B cell (primary cell): ENCODE measurements around the gene LAMTOR3. TPM values are rescaled to one million over a fixed set of nuclear protein-coding genes. Genes with fewer than 3 reads are reported as not detected.

ENCODE experiments used
- ATAC-seq: fragments of 200-7000 bp; cut with Tn5 transposase; one replicate; pipeline ENCODE4 v1.10.0; 2021; ENCODE audit warnings: low read depth, mild to moderate bottlenecking, moderate number of reproducible peaks, moderate library complexity
- CTCF ChIA-PET: fragments of 350-600 bp; sonication (Branson Sonifier 250); formaldehyde crosslinking; loops from one replicate; lab custom pipeline; 2021; ENCODE audit warnings: antibody characterized with exemption, inconsistent platforms; lab: Charles Lee
- POLR2A ChIA-PET: fragments of 350-600 bp; sonication (Branson Sonifier 250); formaldehyde crosslinking; loops from one replicate; lab custom pipeline; 2021; ENCODE audit warnings: antibody characterized with exemption; lab: Charles Lee
- DNase-seq: peaks from one replicate; pipeline ENCODE4 v3.0.0; 2013
- H2AFZ ChIP-seq: 2 replicates; pipeline ENCODE4 v1.6.1; 2012; ENCODE audit warnings: mild to moderate bottlenecking, low read depth, low read length; ENCODE audit not compliant: insufficient read depth, poor library complexity, severe bottlenecking
- H3K27ac ChIP-seq, 2 donors: 1 replicate in 1 of 2; 2 replicates in 1 of 2; pipeline ENCODE4 v1.5.1; 2012 to 2013; ENCODE audit warnings: low read length in 2 of 2, mild to moderate bottlenecking in 2 of 2, moderate library complexity in 1 of 2
- H3K27me3 ChIP-seq, 4 experiments: fragments of 200-600 bp in 1 of 4; sonication (generic) in 1 of 4; replicated peaks in 1 of 4; 1 replicate in 2 of 4; 2 replicates in 2 of 4; pipeline versions ENCODE4 v1.6.1 to v1.7.0; 2013 to 2016; ENCODE audit warnings: low read length in 3 of 4, mild to moderate bottlenecking in 2 of 4, mixed read lengths in 1 of 4, moderate library complexity in 1 of 4; ENCODE audit not compliant: insufficient read depth in 4 of 4, control insufficient read depth in 3 of 4; ENCODE audit errors: control extremely low read depth in 1 of 4
- H3K36me3 ChIP-seq, 2 experiments: replicated peaks in 1 of 2; 1 replicate in 1 of 2; 2 replicates in 1 of 2; pipeline versions ENCODE4 v1.6.1 to v1.7.1; 2013; ENCODE audit warnings: low read length in 1 of 2; ENCODE audit not compliant: insufficient read depth in 2 of 2, control insufficient read depth in 1 of 2; ENCODE audit errors: control extremely low read depth in 1 of 2, extremely low read depth in 1 of 2
- H3K4me1 ChIP-seq, 2 donors: fragments of 200-600 bp in 1 of 2; sonication (generic) in 1 of 2; 1 replicate in 1 of 2; 2 replicates in 1 of 2; pipeline versions ENCODE4 v1.5.1 to v1.6.1; 2013 to 2017; ENCODE audit warnings: low read length in 2 of 2; ENCODE audit not compliant: control insufficient read depth in 2 of 2, insufficient read depth in 2 of 2
- H3K4me2 ChIP-seq: replicated peaks from 2 replicates; pipeline ENCODE3; 2012; ENCODE audit warnings: mild to moderate bottlenecking, low read depth, low read length; ENCODE audit not compliant: poor library complexity, severe bottlenecking
- H3K4me3 ChIP-seq, 5 experiments: fragments of 200-600 bp in 1 of 5; sonication (generic) in 1 of 5; 1 replicate in 3 of 5; 2 replicates in 2 of 5; pipeline versions ENCODE4 v1.5.1 to v1.7.0; 2011 to 2016; ENCODE audit warnings: low read length in 4 of 5, mild to moderate bottlenecking in 4 of 5, low read depth in 2 of 5, control low read depth in 1 of 5, moderate library complexity in 1 of 5; ENCODE audit not compliant: insufficient read depth in 1 of 5; ENCODE audit errors: control extremely low read depth in 1 of 5, extremely low read depth in 1 of 5
- H3K79me2 ChIP-seq: fragments of 200-600 bp; sonication (generic); one replicate; pipeline ENCODE4 v1.6.0; 2016; ENCODE audit warnings: low read length; ENCODE audit not compliant: control insufficient read depth, insufficient read depth
- H3K9ac ChIP-seq: fragments of 200-600 bp; sonication (generic); 2 replicates; pipeline ENCODE4 v1.6.1; 2017; ENCODE audit warnings: mild to moderate bottlenecking, low read length, moderate library complexity
- H3K9me3 ChIP-seq, 3 donors: one replicate each; pipeline versions ENCODE4 v1.6.1 to v1.7.1; 2013; ENCODE audit warnings: low read length in 2 of 3; ENCODE audit not compliant: control insufficient read depth in 2 of 3, insufficient read depth in 1 of 3; ENCODE audit errors: control extremely low read depth in 1 of 3
- H4K20me1 ChIP-seq: 2 replicates; pipeline ENCODE4 v1.6.0; 2012; ENCODE audit warnings: mild to moderate bottlenecking, low read length; ENCODE audit not compliant: insufficient read depth, control insufficient read depth, poor library complexity, severe bottlenecking
- H3K27ac Mint-ChIP-seq: one replicate; pipeline ENCODE4 v1.8.0; 2021; ENCODE audit warnings: mixed read lengths
- H3K27me3 Mint-ChIP-seq: one replicate; pipeline ENCODE4 v1.8.0; 2021; ENCODE audit warnings: mixed read lengths
- H3K4me1 Mint-ChIP-seq: one replicate; pipeline ENCODE4 v1.8.0; 2021; ENCODE audit warnings: mixed read lengths
- H3K4me3 Mint-ChIP-seq: one replicate; pipeline ENCODE4 v1.8.0; 2021; ENCODE audit warnings: mixed read lengths
- H3K9me3 Mint-ChIP-seq: one replicate; pipeline ENCODE4 v1.8.0; 2022; ENCODE audit warnings: mixed read lengths; ENCODE audit not compliant: insufficient read depth
- CTCF ChIP-seq: fragments of 200-600 bp; IDR thresholded peaks from one replicate; pipeline ENCODE4 v1.8.0; 2022; ENCODE audit warnings: antibody characterized with exemption, mild to moderate bottlenecking
- EZH2 ChIP-seq: IDR thresholded peaks from 2 replicates; pipeline ENCODE4 v1.6.1; 2012; ENCODE audit warnings: borderline replicate concordance, low read depth, mild to moderate bottlenecking, moderate library complexity, low read length; ENCODE audit not compliant: insufficient read depth, poor library complexity, severe bottlenecking
- WGBS: methylation state at CpG from one replicate; pipeline ENCODE4 v1.1.5; 2013; ENCODE audit warnings: missing lambda C conversion rate; ENCODE audit not compliant: insufficient coverage; 5-methylcytosine and 5-hydroxymethylcytosine counted together
- intact Hi-C: fragments of 100-400 bp; cut with micrococcal nuclease; formaldehyde crosslinking; loops from one replicate; pipeline ENCODE4 v1.10.0; 2022
- polyA plus RNA-seq: library from polyadenylated mRNA; depleted of rRNA; stranded (reverse); fragments of >200 nt; gene quantifications from 2 replicates; pipeline ENCODE4 v1.2.3, GENCODE V29; 2012
- total RNA-seq, 2 donors: library from RNA; stranded (reverse); fragments of 120-200 nt in 1 of 2; gene quantifications; 1 replicate in 1 of 2; 2 replicates in 1 of 2; pipeline versions ENCODE4 v1.2.3 to v1.2.4, GENCODE V29; 2013 to 2022

LAMTOR3 gene
- total and polyA plus RNA-seq, 2 donors (not counting 1 experiment from before 2014, with no cell fraction given): 8.0 to 18.0 TPM

GRCh38 chr4:99918656-99919055, 24.4 kb upstream of the LAMTOR3 start:
- H3K27ac Mint-ChIP-seq: no peak overlapping the region
- H3K9me3 Mint-ChIP-seq: peaks cover 7% of the 10 kb centered on the region
- TF ChIP-seq EZH2 (no peak), CTCF (no peak)
- Histone ChIP-seq H3K4me1 (no peaks in the 10 kb centered on the region), H3K79me2 (peaks cover 7% of the 10 kb centered on the region), H3K27me3 (no peaks in the 10 kb centered on the region), H3K27ac (no peak overlapping the region), H3K4me3 (no peak overlapping the region), H3K4me2 (no peak overlapping the region), H2AFZ (no peak overlapping the region), H3K9me3 (peaks cover 0 to 11% (median 9%) of the 10 kb centered on the region in 3 donors), H4K20me1 (no peaks in the 10 kb centered on the region), H3K36me3 (peaks cover 9 to 41% of the 10 kb centered on the region in 2 experiments), H3K9ac (no peak overlapping the region)
- intact Hi-C loops: no loop called here
- POLR2A ChIA-PET: no interaction called here
- no peaks in the 10 kb centered on the region for H3K4me1 Mint-ChIP-seq
- CTCF ChIA-PET: interaction anchor here (1.1 kb wide), 1 partner anchor 30 kb away, joined by 3 read pairs; no protein-coding TSS in a partner anchor
- no peaks in the 10 kb centered on the region for H3K27me3 Mint-ChIP-seq
- H3K4me3 Mint-ChIP-seq: no peak overlapping the region
- ATAC-seq (no peak), DNase-seq (no peak)
- no CpG with 5 or more reads among the region's 2 CpGs for WGBS

- H3K4me1 Mint-ChIP-seq: no peaks in the 10 kb centered on the region
- no peaks in the 10 kb centered on the region for H4K20me1 ChIP-seq
- no peak overlapping the region for H2AFZ ChIP-seq
- POLR2A ChIA-PET: interaction anchor here (0.6 kb wide), 1 partner anchor 1857 kb away, joined by 5 read pairs; no protein-coding TSS in a partner anchor
- WGBS: no CpG with 5 or more reads among the region's 3 CpGs
- H3K79me2 ChIP-seq: peaks cover 7% of the 10 kb centered on the region
- no peaks in the 10 kb centered on the region for H3K27me3 ChIP-seq
- H3K9me3 ChIP-seq: peaks cover 0 to 11% (median 9%) of the 10 kb centered on the region in 3 donors
- TF ChIP-seq EZH2: no peak
- no peak for TF ChIP-seq CTCF
- DNase-seq: no peak
- H3K9ac ChIP-seq: no peak overlapping the region
- no peak overlapping the region for H3K27ac ChIP-seq
- no peak for ATAC-seq
- H3K9me3 Mint-ChIP-seq: peaks cover 7% of the 10 kb centered on the region
- no peak overlapping the region for H3K27ac Mint-ChIP-seq
- H3K4me3 ChIP-seq: no peak overlapping the region
- H3K36me3 ChIP-seq: peaks cover 8 to 39% of the 10 kb centered on the region in 2 experiments
- no peak overlapping the region for H3K4me3 Mint-ChIP-seq
- H3K4me1 ChIP-seq: no peaks in the 10 kb centered on the region
- CTCF ChIA-PET: no interaction called here
- H3K27me3 Mint-ChIP-seq: no peaks in the 10 kb centered on the region
- intact Hi-C loops: no loop called here
- no peak overlapping the region for H3K4me2 ChIP-seq
These were observed 23.3 kb upstream of the LAMTOR3 start for GRCh38 chr4:99917575-99917974.
